GM23338 (cell line): ENCODE data around the gene GJC3. TPM values are rescaled to one million over a fixed set of nuclear protein-coding genes. Genes with fewer than 3 reads are reported as not detected.

ENCODE experiments used
- ATAC-seq: fragments of 200-7000 bp; cut with Tn5 transposase; 3 replicates; pipeline ENCODE4 v1.9.1; 2020
- DNase-seq: peaks from one replicate; pipeline ENCODE4 v3.0.0-alpha.2; 2015; ENCODE audit warnings: low spot score
- H2AFZ ChIP-seq: fragments of 200-600 bp; sonication (generic); 2 replicates; pipeline ENCODE4 v1.8.0; 2016; ENCODE audit warnings: antibody characterized with exemption, mild to moderate bottlenecking, moderate library complexity
- H3F3A ChIP-seq: fragments of 200-600 bp; sonication (generic); replicated peaks from 2 replicates; pipeline ENCODE4 v1.8.0; 2017; ENCODE audit warnings: antibody characterized with exemption, mixed run types, low read depth
- H3K27ac ChIP-seq: fragments of 200-600 bp; sonication (generic); 2 replicates; pipeline ENCODE4 v1.6.1; 2016; ENCODE audit warnings: low read depth
- H3K27me3 ChIP-seq: fragments of 200-600 bp; sonication (generic); 2 replicates; pipeline ENCODE4 v1.8.0; 2016; ENCODE audit warnings: mild to moderate bottlenecking, mixed run types, moderate library complexity; ENCODE audit not compliant: insufficient read depth
- H3K36me3 ChIP-seq: fragments of 200-600 bp; sonication (generic); 2 replicates; pipeline ENCODE4 v1.8.0; 2016; ENCODE audit warnings: mild to moderate bottlenecking; ENCODE audit not compliant: insufficient read depth
- H3K4me1 ChIP-seq: fragments of 200-600 bp; sonication (generic); 2 replicates; pipeline ENCODE4 v1.8.0; 2016; ENCODE audit warnings: mild to moderate bottlenecking, moderate library complexity; ENCODE audit not compliant: insufficient read depth
- H3K4me2 ChIP-seq: fragments of 200-600 bp; sonication (generic); 2 replicates; pipeline ENCODE4 v1.7.1; 2017; ENCODE audit warnings: mixed run types
- H3K4me3 ChIP-seq: fragments of 200-600 bp; sonication (generic); 2 replicates; pipeline ENCODE4 v1.6.1; 2016; ENCODE audit warnings: mixed run types
- H3K79me2 ChIP-seq: fragments of 200-600 bp; sonication (generic); replicated peaks from 2 replicates; pipeline ENCODE4 v1.8.0; 2017; ENCODE audit warnings: mild to moderate bottlenecking; ENCODE audit not compliant: insufficient read depth
- H3K9me2 ChIP-seq: fragments of 200-600 bp; sonication (generic); 2 replicates; pipeline ENCODE4 v1.8.0; 2017; ENCODE audit not compliant: insufficient read depth
- H4K20me1 ChIP-seq: fragments of 200-600 bp; sonication (generic); replicated peaks from 2 replicates; pipeline ENCODE4 v1.8.0; 2017; ENCODE audit warnings: mild to moderate bottlenecking; ENCODE audit not compliant: insufficient read depth
- H3K27ac Mint-ChIP-seq: 2 replicates; pipeline ENCODE4 v1.8.0; 2020; ENCODE audit warnings: inconsistent platforms, mild to moderate bottlenecking, moderate library complexity, mixed read lengths
- H3K27me3 Mint-ChIP-seq: 3 replicates; pipeline ENCODE4 v1.8.0; 2022; ENCODE audit warnings: low read depth, mild to moderate bottlenecking, moderate library complexity, mixed read lengths, inconsistent platforms; ENCODE audit not compliant: insufficient read depth, poor library complexity
- H3K36me3 Mint-ChIP-seq: 3 replicates; pipeline ENCODE4 v1.8.0; 2021; ENCODE audit warnings: low read depth, mild to moderate bottlenecking, inconsistent platforms, moderate library complexity, mixed read lengths
- H3K4me1 Mint-ChIP-seq: 3 replicates; pipeline ENCODE4 v1.8.0; 2020; ENCODE audit warnings: mild to moderate bottlenecking, inconsistent platforms, mixed read lengths
- H3K4me3 Mint-ChIP-seq: 3 replicates; pipeline ENCODE4 v1.8.0; 2021; ENCODE audit warnings: moderate library complexity, mild to moderate bottlenecking, inconsistent platforms, mixed read lengths
- H3K9me3 Mint-ChIP-seq: 3 replicates; pipeline ENCODE4 v1.8.0; 2020; ENCODE audit warnings: moderate library complexity, mild to moderate bottlenecking, inconsistent platforms, mixed read lengths
- CREB1 ChIP-seq: fragments of 250-450 bp; sonication (Bioruptor Pico); IDR thresholded peaks from 2 replicates; pipeline ENCODE4 v1.5.0; 2020; ENCODE audit warnings: low read depth, mild to moderate bottlenecking, moderate library complexity
- EZH2 ChIP-seq: fragments of 200-600 bp; sonication (generic); IDR thresholded peaks from one replicate; pipeline ENCODE4 v1.8.0; 2017; ENCODE audit warnings: antibody characterized with exemption, mild to moderate bottlenecking, low read depth; ENCODE audit not compliant: unreplicated experiment
- EZH2phosphoT487 ChIP-seq: fragments of 200-600 bp; sonication (generic); IDR thresholded peaks from one replicate; pipeline ENCODE4 v1.8.1; 2018; ENCODE audit warnings: antibody characterized with exemption; ENCODE audit not compliant: unreplicated experiment
- JUNB ChIP-seq: IDR thresholded peaks from one replicate; pipeline ENCODE4 v1.6.1; 2016; ENCODE audit warnings: antibody characterized with exemption; ENCODE audit not compliant: unreplicated experiment
- NANOG ChIP-seq: IDR thresholded peaks from 2 replicates; pipeline ENCODE4 v1.6.1; 2016; ENCODE audit warnings: antibody characterized with exemption, borderline replicate concordance
- POLR2AphosphoS5 ChIP-seq: IDR thresholded peaks from 2 replicates; pipeline ENCODE4 v1.6.1; 2016; ENCODE audit warnings: antibody characterized with exemption, low read depth
- STAT1 ChIP-seq: IDR thresholded peaks from one replicate; pipeline ENCODE4 v1.6.1; 2016; ENCODE audit warnings: antibody characterized with exemption; ENCODE audit not compliant: unreplicated experiment
- ZNF114 ChIP-seq: fragments of 250-450 bp; sonication (Bioruptor Pico); IDR thresholded peaks from 2 replicates; pipeline ENCODE4 v1.5.0; 2020; ENCODE audit warnings: mild to moderate bottlenecking, moderate library complexity
- ZNF331 ChIP-seq: fragments of 250-450 bp; sonication (Bioruptor Pico); IDR thresholded peaks from 2 replicates; pipeline ENCODE4 v1.5.0; 2020; ENCODE audit warnings: low read depth, mild to moderate bottlenecking, moderate library complexity
- polyA plus RNA-seq: library from polyadenylated mRNA; unstranded; fragments of >200 nt; fragmentation: Nextera tagmentation; extraction: Ambion mirVana; gene quantifications from 2 replicates; pipeline ENCODE4 v1.2.1, GENCODE V29; 2016
- total RNA-seq: library from RNA; depleted of rRNA; stranded (reverse); fragments of >200 nt; shearing (Covaris generic); gene quantifications from 2 replicates; pipeline ENCODE4 v1.2.3, GENCODE V29; 2014
- TF ChIP-seq, protein P1 (sequence below), 2 experiments: fragments of 200-600 bp in 1 of 2; sonication (generic) in 1 of 2; conservative IDR thresholded peaks; 2 replicates each; pipeline versions ENCODE4 v1.5.1 to v1.6.1; 2016 to 2017; ENCODE audit warnings: antibody characterized with exemption in 2 of 2, low read depth in 2 of 2, mild to moderate bottlenecking in 2 of 2, moderate library complexity in 1 of 2
- TF ChIP-seq, protein P2 (sequence below): fragments of 250-450 bp; sonication (Bioruptor Pico); IDR thresholded peaks from 2 replicates; pipeline ENCODE4 v1.5.0; 2020; ENCODE audit warnings: mild to moderate bottlenecking, moderate library complexity
- TF ChIP-seq, protein P3 (sequence below): IDR thresholded peaks from 2 replicates; pipeline ENCODE4 v1.6.1; 2016; ENCODE audit warnings: antibody characterized with exemption
- TF ChIP-seq, protein P4 (sequence below): IDR thresholded peaks from one replicate; pipeline ENCODE4 v1.6.1; 2018; ENCODE audit warnings: antibody characterized with exemption; ENCODE audit not compliant: unreplicated experiment

The GJC3 gene
- total and polyA plus RNA-seq, 2 experiments from 2014 or later = 0.56 to 3.1 TPM

DNA sequence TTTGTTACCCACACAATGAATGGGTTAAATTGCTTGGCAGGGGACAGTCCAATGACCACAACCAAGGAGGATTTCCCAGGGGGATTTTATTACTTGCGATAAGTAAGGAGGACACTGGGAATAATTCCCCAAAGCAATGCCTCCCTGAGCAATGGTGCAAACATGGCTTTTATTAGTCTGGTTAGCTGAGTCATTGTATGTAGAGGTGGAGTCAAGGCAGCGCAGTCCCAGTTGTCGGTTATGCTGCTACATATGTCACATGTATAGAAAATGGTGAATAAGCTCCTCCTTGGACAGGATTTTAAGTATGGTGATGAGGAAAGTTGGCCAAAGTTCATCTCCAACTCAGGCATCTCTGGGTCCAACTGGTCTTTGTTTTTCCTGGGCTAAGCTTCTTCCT lies 6.2 kb downstream of the GJC3 start:
- Histone ChIP-seq H3K4me1 (no peaks in the 10 kb centered on the region), H2AFZ (no peak overlapping the region), H3K36me3 (no peaks in the 10 kb centered on the region), H3K9me2 (peaks cover 5% of the 10 kb centered on the region; the same call in 1 of the 2 replicates), H3K27me3 (no peaks in the 10 kb centered on the region), H3K79me2 (peaks cover 6% of the 10 kb centered on the region), H4K20me1 (no peaks in the 10 kb centered on the region; the same call in 1 of the 2 replicates), H3F3A (no peaks in the 10 kb centered on the region), H3K4me2 (no peak overlapping the region), H3K27ac (no peak overlapping the region), H3K4me3 (no peak overlapping the region)
- DNase-seq (no peak), ATAC-seq (no peak)
- H3K4me1 Mint-ChIP-seq = peaks cover 8% of the 10 kb centered on the region; the same call in 2 of the 3 replicates
- H3K9me3 Mint-ChIP-seq = peaks cover 34% of the 10 kb centered on the region
- H3K27me3 Mint-ChIP-seq = peaks cover 4% of the 10 kb centered on the region
- no peak overlapping the region for H3K4me3 Mint-ChIP-seq
- TF ChIP-seq ZNF331 (no peak), ZNF114 (CRISPR knock-in tag) (no peak), STAT1 (no peak), POLR2AphosphoS5 (no peak), EZH2 (no peak), EZH2phosphoT487 (no peak), JUNB (no peak), CREB1 (CRISPR knock-in tag) (no peak), NANOG (no peak)
- TF ChIP-seq, protein P1, sequence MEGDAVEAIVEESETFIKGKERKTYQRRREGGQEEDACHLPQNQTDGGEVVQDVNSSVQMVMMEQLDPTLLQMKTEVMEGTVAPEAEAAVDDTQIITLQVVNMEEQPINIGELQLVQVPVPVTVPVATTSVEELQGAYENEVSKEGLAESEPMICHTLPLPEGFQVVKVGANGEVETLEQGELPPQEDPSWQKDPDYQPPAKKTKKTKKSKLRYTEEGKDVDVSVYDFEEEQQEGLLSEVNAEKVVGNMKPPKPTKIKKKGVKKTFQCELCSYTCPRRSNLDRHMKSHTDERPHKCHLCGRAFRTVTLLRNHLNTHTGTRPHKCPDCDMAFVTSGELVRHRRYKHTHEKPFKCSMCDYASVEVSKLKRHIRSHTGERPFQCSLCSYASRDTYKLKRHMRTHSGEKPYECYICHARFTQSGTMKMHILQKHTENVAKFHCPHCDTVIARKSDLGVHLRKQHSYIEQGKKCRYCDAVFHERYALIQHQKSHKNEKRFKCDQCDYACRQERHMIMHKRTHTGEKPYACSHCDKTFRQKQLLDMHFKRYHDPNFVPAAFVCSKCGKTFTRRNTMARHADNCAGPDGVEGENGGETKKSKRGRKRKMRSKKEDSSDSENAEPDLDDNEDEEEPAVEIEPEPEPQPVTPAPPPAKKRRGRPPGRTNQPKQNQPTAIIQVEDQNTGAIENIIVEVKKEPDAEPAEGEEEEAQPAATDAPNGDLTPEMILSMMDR (conservative IDR thresholded peaks at IDR 0.05; ENCODE audit: low read depth in 2 of 2) = no peak
- TF ChIP-seq, protein P2, sequence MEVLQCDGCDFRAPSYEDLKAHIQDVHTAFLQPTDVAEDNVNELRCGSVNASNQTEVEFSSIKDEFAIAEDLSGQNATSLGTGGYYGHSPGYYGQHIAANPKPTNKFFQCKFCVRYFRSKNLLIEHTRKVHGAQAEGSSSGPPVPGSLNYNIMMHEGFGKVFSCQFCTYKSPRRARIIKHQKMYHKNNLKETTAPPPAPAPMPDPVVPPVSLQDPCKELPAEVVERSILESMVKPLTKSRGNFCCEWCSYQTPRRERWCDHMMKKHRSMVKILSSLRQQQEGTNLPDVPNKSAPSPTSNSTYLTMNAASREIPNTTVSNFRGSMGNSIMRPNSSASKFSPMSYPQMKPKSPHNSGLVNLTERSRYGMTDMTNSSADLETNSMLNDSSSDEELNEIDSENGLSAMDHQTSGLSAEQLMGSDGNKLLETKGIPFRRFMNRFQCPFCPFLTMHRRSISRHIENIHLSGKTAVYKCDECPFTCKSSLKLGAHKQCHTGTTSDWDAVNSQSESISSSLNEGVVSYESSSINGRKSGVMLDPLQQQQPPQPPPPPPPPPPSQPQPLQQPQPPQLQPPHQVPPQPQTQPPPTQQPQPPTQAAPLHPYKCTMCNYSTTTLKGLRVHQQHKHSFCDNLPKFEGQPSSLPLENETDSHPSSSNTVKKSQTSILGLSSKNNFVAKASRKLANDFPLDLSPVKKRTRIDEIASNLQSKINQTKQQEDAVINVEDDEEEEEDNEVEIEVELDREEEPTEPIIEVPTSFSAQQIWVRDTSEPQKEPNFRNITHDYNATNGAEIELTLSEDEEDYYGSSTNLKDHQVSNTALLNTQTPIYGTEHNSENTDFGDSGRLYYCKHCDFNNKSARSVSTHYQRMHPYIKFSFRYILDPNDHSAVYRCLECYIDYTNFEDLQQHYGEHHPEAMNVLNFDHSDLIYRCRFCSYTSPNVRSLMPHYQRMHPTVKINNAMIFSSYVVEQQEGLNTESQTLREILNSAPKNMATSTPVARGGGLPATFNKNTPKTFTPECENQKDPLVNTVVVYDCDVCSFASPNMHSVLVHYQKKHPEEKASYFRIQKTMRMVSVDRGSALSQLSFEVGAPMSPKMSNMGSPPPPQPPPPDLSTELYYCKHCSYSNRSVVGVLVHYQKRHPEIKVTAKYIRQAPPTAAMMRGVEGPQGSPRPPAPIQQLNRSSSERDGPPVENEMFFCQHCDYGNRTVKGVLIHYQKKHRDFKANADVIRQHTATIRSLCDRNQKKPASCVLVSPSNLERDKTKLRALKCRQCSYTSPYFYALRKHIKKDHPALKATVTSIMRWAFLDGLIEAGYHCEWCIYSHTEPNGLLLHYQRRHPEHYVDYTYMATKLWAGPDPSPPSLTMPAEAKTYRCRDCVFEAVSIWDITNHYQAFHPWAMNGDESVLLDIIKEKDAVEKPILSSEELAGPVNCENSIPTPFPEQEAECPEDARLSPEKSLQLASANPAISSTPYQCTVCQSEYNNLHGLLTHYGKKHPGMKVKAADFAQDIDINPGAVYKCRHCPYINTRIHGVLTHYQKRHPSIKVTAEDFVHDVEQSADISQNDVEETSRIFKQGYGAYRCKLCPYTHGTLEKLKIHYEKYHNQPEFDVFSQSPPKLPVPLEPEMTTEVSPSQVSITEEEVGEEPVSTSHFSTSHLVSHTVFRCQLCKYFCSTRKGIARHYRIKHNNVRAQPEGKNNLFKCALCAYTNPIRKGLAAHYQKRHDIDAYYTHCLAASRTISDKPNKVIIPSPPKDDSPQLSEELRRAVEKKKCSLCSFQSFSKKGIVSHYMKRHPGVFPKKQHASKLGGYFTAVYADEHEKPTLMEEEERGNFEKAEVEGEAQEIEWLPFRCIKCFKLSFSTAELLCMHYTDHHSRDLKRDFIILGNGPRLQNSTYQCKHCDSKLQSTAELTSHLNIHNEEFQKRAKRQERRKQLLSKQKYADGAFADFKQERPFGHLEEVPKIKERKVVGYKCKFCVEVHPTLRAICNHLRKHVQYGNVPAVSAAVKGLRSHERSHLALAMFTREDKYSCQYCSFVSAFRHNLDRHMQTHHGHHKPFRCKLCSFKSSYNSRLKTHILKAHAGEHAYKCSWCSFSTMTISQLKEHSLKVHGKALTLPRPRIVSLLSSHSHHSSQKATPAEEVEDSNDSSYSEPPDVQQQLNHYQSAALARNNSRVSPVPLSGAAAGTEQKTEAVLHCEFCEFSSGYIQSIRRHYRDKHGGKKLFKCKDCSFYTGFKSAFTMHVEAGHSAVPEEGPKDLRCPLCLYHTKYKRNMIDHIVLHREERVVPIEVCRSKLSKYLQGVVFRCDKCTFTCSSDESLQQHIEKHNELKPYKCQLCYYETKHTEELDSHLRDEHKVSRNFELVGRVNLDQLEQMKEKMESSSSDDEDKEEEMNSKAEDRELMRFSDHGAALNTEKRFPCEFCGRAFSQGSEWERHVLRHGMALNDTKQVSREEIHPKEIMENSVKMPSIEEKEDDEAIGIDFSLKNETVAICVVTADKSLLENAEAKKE (CRISPR knock-in tag) = no peak
- TF ChIP-seq, protein P3, sequence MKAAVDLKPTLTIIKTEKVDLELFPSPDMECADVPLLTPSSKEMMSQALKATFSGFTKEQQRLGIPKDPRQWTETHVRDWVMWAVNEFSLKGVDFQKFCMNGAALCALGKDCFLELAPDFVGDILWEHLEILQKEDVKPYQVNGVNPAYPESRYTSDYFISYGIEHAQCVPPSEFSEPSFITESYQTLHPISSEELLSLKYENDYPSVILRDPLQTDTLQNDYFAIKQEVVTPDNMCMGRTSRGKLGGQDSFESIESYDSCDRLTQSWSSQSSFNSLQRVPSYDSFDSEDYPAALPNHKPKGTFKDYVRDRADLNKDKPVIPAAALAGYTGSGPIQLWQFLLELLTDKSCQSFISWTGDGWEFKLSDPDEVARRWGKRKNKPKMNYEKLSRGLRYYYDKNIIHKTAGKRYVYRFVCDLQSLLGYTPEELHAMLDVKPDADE = no peak
- TF ChIP-seq, protein P4, sequence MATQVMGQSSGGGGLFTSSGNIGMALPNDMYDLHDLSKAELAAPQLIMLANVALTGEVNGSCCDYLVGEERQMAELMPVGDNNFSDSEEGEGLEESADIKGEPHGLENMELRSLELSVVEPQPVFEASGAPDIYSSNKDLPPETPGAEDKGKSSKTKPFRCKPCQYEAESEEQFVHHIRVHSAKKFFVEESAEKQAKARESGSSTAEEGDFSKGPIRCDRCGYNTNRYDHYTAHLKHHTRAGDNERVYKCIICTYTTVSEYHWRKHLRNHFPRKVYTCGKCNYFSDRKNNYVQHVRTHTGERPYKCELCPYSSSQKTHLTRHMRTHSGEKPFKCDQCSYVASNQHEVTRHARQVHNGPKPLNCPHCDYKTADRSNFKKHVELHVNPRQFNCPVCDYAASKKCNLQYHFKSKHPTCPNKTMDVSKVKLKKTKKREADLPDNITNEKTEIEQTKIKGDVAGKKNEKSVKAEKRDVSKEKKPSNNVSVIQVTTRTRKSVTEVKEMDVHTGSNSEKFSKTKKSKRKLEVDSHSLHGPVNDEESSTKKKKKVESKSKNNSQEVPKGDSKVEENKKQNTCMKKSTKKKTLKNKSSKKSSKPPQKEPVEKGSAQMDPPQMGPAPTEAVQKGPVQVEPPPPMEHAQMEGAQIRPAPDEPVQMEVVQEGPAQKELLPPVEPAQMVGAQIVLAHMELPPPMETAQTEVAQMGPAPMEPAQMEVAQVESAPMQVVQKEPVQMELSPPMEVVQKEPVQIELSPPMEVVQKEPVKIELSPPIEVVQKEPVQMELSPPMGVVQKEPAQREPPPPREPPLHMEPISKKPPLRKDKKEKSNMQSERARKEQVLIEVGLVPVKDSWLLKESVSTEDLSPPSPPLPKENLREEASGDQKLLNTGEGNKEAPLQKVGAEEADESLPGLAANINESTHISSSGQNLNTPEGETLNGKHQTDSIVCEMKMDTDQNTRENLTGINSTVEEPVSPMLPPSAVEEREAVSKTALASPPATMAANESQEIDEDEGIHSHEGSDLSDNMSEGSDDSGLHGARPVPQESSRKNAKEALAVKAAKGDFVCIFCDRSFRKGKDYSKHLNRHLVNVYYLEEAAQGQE = no peak
- no peak overlapping the region for H3K27ac Mint-ChIP-seq
- H3K36me3 Mint-ChIP-seq = peaks cover 33% of the 10 kb centered on the region
